ENCODE data around the gene MRPL55.

DNA sequence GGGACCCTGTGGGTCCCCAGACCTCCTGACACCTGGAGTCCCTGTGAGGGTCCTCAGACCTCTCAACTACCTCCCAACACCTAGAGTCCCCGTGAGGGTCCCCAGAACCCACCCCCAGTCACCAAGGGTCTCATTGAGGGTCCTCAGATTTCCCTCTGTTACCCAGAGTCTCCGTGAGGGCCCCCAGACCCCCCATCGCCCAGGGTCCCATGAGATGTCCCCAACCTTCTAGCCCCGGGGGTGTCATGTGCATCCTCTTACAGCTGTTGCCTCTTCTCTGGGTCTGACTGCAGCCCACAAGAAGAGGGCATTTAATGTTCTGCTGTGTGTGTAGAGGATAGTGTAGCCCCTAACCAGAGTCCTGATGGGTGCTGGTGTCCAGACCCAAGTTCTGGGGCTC is 38.7 kb upstream of the MRPL55 start:
- TF ChIP-seq, protein P1, sequence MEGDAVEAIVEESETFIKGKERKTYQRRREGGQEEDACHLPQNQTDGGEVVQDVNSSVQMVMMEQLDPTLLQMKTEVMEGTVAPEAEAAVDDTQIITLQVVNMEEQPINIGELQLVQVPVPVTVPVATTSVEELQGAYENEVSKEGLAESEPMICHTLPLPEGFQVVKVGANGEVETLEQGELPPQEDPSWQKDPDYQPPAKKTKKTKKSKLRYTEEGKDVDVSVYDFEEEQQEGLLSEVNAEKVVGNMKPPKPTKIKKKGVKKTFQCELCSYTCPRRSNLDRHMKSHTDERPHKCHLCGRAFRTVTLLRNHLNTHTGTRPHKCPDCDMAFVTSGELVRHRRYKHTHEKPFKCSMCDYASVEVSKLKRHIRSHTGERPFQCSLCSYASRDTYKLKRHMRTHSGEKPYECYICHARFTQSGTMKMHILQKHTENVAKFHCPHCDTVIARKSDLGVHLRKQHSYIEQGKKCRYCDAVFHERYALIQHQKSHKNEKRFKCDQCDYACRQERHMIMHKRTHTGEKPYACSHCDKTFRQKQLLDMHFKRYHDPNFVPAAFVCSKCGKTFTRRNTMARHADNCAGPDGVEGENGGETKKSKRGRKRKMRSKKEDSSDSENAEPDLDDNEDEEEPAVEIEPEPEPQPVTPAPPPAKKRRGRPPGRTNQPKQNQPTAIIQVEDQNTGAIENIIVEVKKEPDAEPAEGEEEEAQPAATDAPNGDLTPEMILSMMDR (IDR thresholded peaks at IDR 0.05): no peak
- TF ChIP-seq POLR2A (IDR thresholded peaks at IDR 0.05): no peak

Data from thyroid gland (tissue), 4 donors.